Kidney (tissue), 14 donors: Measurements from ENCODE around the gene KANK3. TPM values are rescaled to one million over a fixed set of nuclear protein-coding genes. Genes with fewer than 3 reads are reported as not detected.

Source experiments
- DNase-seq, 5 donors: peaks; one replicate each; pipeline ENCODE4 v3.0.0-alpha.2; 2013 to 2020
- FAIRE-seq: peaks from 2 replicates; lab custom pipeline; 2012; peaks lifted over from hg19 to GRCh38; lab: Jason Lieb, UNC
- H3K27ac ChIP-seq, 2 donors: one replicate each; pipeline ENCODE4 v1.7.0; 2013; ENCODE audit warnings: low read depth in 2 of 2, low read length in 2 of 2, inconsistent platforms in 1 of 2
- H3K27me3 ChIP-seq: one replicate; pipeline ENCODE4 v1.7.1; 2013; ENCODE audit warnings: low read length, inconsistent platforms; ENCODE audit not compliant: control insufficient read depth, insufficient read depth
- H3K36me3 ChIP-seq, 3 donors: one replicate each; pipeline versions ENCODE4 v1.7.0 to v1.7.1; 2013; ENCODE audit warnings: low read length in 3 of 3, control low read depth in 1 of 3, inconsistent platforms in 1 of 3; ENCODE audit not compliant: insufficient read depth in 3 of 3, control insufficient read depth in 2 of 3
- H3K4me1 ChIP-seq, 3 donors: one replicate each; pipeline versions ENCODE4 v1.7.0 to v1.7.1; 2013; ENCODE audit warnings: low read length in 3 of 3, inconsistent platforms in 1 of 3, low read depth in 1 of 3; ENCODE audit not compliant: control insufficient read depth in 2 of 3, insufficient read depth in 2 of 3
- H3K4me3 ChIP-seq, 3 donors: one replicate each; pipeline versions ENCODE4 v1.7.0 to v1.8.1; 2013; ENCODE audit warnings: low read length in 3 of 3, control low read depth in 1 of 3, inconsistent platforms in 1 of 3
- H3K9ac ChIP-seq, 3 donors: one replicate each; pipeline versions ENCODE4 v1.7.0 to v1.7.1; 2013; ENCODE audit warnings: low read length in 3 of 3, control low read depth in 1 of 3, inconsistent platforms in 1 of 3
- H3K9me3 ChIP-seq, 3 donors: one replicate each; pipeline versions ENCODE4 v1.7.0 to v1.7.1; 2013; ENCODE audit warnings: low read length in 3 of 3, control low read depth in 1 of 3, inconsistent platforms in 1 of 3; ENCODE audit not compliant: control insufficient read depth in 2 of 3, insufficient read depth in 1 of 3
- CTCF ChIP-seq: IDR thresholded peaks from 3 replicates; pipeline ENCODE4 v1.5.1; 2012; ENCODE audit warnings: mild to moderate bottlenecking, moderate library complexity, borderline replicate concordance; ENCODE audit not compliant: insufficient read depth; ENCODE audit errors: extremely low read depth
- intact Hi-C: fragments of 100-400 bp; cut with DNase I; formaldehyde crosslinking; loops from one replicate; pipeline ENCODE4 v1.11.1; 2022
- polyA plus RNA-seq: library from polyadenylated mRNA; stranded (reverse); fragments of 350-450 nt; fragmentation: Illumina TruSeq; extraction: RNeasy Lipid Tissue Mini Kit (QIAGEN cat#74804); gene quantifications from one replicate; pipeline ENCODE4 v1.2.3, GENCODE V29; 2014; ENCODE audit warnings: low read depth, low replicate concordance; ENCODE audit not compliant: insufficient read depth
- total RNA-seq: library from RNA; stranded (reverse); fragmentation: NEBNext Ultra II Directional; extraction: Animal tissue kit (Norgen Biotek cat#: 25700); gene quantifications from one replicate; pipeline ENCODE4 v1.2.1, GENCODE V29; 2021
- donor health status: control.
- donor health status: control.
- donor health status: control.
- donor health status: control.
- donor health status: control.
- donor health status: DM: yes; HTN: yes; CAD: no.
- donor health status: Normal renal cell carcinoma (clear cell type).

KANK3 gene
- total and polyA plus RNA-seq, 2 donors from 2014 or later: 15.0 to 26.6 TPM

DNA sequence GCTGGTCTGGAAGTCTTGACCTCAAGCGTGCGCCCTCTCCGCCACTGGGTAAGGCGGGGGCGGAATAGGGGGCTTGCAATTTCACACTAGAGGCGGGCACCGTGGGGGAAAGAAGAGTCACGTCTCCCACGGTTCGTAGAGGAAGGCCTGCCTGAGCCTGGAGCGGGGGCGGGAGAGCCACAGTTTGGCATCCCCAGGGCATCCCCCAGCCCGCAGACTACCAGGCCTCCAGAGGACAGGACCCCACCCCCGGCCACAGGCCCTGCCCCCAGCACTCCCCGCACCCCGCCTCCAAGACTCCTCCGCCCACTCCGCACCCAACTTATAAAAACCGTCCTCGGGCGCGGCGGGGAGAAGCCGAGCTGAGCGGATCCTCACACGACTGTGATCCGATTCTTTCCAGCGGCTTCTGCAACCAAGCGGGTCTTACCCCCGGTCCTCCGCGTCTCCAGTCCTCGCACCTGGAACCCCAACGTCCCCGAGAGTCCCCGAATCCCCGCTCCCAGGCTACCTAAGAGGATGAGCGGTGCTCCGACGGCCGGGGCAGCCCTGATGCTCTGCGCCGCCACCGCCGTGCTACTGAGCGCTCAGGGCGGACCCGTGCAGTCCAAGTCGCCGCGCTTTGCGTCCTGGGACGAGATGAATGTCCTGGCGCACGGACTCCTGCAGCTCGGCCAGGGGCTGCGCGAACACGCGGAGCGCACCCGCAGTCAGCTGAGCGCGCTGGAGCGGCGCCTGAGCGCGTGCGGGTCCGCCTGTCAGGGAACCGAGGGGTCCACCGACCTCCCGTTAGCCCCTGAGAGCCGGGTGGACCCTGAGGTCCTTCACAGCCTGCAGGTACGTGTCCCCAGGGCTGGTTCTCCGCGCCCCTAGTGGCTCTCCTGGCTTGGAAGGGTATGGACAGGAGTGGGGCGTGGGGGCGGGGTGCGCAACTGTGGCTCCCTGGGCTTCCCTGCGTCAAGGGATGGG lies 21.0 kb upstream of the KANK3 start, which contains the start of gene ANGPTL4:
Gene ANGPTL4, plus strand, starts transcription at position 353 of the 969 bp plus-strand sequence. Its CDS starts 167 bp downstream, at position 520.
- no peak for TF ChIP-seq CTCF
- peak; percentile 59 to 83 (median 70) for DNase-seq
- intact Hi-C loops: no loop called here
- peak within 1 kb of the TSS; percentile 26 to 59 (median 53) for H3K4me3 ChIP-seq
- no peaks in the 10 kb centered on the region for H3K9me3 ChIP-seq
- peaks cover 0 to 25% (median 9%) of the 10 kb centered on the region in 3 donors for H3K4me1 ChIP-seq
- H3K36me3 ChIP-seq: no peaks in the 10 kb centered on the region
- H3K27me3 ChIP-seq: peaks cover 3% of the 10 kb centered on the region
- peak within 1 kb of the TSS in 2 of 3 donors; percentile 10 to 55 for H3K9ac ChIP-seq
- no peak for FAIRE-seq
- peak within 1 kb of the TSS in 1 of 2 donors; percentile 32 for H3K27ac ChIP-seq

DNA sequence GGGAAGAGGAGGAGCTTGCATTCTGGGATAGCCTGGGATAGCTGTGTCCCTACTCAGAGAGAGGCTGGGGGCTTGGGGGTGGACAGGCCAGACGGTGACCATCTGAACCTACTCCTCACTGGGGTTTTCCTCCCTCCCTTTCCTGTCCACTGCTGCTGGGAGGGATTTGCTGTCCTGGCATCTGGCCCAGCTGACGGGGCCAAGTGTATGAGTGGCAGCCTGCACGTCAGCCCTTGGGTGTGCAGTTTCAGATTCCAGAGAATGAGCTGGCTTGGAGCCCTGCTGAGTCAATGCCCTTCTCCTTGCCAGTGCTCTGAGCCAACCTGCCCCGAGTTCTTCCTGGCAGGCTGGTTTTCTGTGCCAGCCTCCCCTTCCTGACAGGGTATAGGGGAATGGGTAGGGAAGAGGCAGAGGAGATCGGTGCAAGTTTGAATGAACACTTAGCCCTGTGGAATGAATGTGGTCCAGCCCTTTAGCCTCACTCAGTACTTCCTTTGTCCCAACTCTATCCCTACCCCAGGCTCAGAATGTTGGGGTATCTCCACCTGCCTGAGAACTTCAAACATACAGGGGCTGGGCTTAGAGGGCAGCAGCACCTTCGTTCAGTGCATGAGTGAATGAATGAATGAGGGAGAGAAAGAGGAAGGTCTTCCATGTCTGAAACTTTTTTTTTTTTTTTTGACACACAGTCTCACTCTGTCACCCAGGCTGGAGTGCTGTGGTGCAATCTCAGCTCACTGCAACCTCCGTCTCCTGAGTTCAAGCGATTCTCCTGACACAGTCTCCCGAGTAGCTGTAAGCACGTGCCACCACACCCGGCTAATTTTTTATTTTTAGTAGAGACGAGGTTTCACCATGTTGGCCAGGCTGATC lies 19.1 kb upstream of the KANK3 start:
- no peaks in the 10 kb centered on the region for H3K9me3 ChIP-seq
- intact Hi-C loops: no loop called here
- no peak overlapping the region for H3K4me3 ChIP-seq
- H3K27ac ChIP-seq: peak overlapping the region; percentile 64 to 88
- TF ChIP-seq CTCF: no peak
- H3K4me1 ChIP-seq: peaks cover 0 to 19% (median 9%) of the 10 kb centered on the region in 3 donors
- H3K9ac ChIP-seq: no peak overlapping the region
- DNase-seq (peak; percentile 65 to 96 (median 82)), FAIRE-seq (peak; percentile 91)
- H3K36me3 ChIP-seq: no peaks in the 10 kb centered on the region
- peaks cover 3% of the 10 kb centered on the region for H3K27me3 ChIP-seq

DNA sequence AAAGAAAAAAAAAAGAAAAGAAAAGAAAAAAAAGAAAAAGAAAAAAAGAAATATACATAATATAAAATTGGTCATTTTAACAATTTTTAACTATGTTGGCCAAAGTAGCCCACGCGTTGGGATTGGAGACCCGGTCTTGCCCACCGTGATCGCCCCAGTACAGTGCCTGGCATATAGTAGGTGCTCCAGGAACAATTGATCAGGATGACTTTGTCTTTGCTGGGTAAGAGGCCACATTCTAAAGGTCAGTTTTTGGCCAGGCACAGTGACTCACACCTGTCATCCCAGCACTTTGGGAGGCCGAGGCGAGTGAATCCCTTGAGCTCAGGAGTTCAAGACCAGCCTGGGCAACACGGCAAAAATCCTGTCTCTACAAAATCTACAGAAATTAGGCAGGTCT lies 17.1 kb upstream of the KANK3 start:
- peaks cover 0 to 13% (median 6%) of the 10 kb centered on the region in 3 donors for H3K4me1 ChIP-seq
- no peak overlapping the region for H3K27ac ChIP-seq
- no peak for FAIRE-seq
- H3K4me3 ChIP-seq: no peak overlapping the region
- H3K36me3 ChIP-seq: no peaks in the 10 kb centered on the region
- no peak for DNase-seq
- no peak for TF ChIP-seq CTCF
- H3K9me3 ChIP-seq: peaks cover 0 to 3% (median 0%) of the 10 kb centered on the region in 3 donors
- peaks cover 3% of the 10 kb centered on the region for H3K27me3 ChIP-seq
- H3K9ac ChIP-seq: no peak overlapping the region
- intact Hi-C loops: no loop called here
